Right lobe of liver (tissue), 4 donors: Measurements from ENCODE around the gene SPATA3.

Experiments used
- CTCF ChIP-seq, 4 donors: fragments of 200-600 bp in 3 of 4; fragments of 450-650 bp in 1 of 4; IDR thresholded peaks; one replicate each; pipeline versions ENCODE4 v1.5.1 to v1.8.0; 2016 to 2022; ENCODE audit warnings: antibody characterized with exemption in 4 of 4, mild to moderate bottlenecking in 2 of 4
- POLR2A ChIP-seq: fragments of 450-650 bp; IDR thresholded peaks from one replicate; pipeline ENCODE4 v1.6.1; 2017; ENCODE audit warnings: antibody characterized with exemption, mild to moderate bottlenecking
- donor health status: DM: no; HTN: no; CAD: no.
- donor health status: DM: no; HTN: no; CAD: no.
- donor health status: DM: no; HTN: yes; CAD: no.

DNA sequence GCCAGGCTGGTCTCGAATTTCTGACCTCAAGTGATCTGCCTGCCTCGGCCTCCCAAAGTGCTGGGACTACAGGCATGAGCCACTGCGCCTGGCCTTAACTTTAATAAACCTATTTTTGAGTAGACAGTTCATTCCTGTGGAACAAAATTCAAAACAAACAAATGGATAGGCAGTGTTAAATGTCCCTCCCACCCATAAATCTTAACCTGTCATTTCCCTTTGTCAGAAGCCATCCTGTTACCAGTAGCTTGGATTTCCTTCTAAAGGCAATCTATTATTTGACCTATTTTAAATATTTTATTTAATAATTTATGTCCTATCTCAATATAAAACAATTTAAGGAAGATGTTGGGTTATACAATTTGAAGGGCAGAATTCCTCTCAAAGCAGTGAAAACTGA lies 34.8 kb downstream of the SPATA3 start:
- TF ChIP-seq CTCF (IDR thresholded peaks at IDR 0.05) (no peak), POLR2A (no peak)
